Transverse colon (tissue), 4 donors: Measurements from ENCODE around the gene NLRP12. TPM values are rescaled to one million over a fixed set of nuclear protein-coding genes. Genes with fewer than 3 reads are reported as not detected.
A peak's percentile ranks its signal among the peaks of the same experiment; 100 is the strongest.

ENCODE experiments used
- DNase-seq: peaks from one replicate; pipeline ENCODE4 v3.0.0-alpha.2; 2019
- H3K27ac ChIP-seq, 4 donors: fragments of 200-600 bp; sonication (generic); 2 replicates each; pipeline ENCODE4 v1.5.1; 2016 to 2018; ENCODE audit warnings: inconsistent platforms in 4 of 4
- H3K27me3 ChIP-seq: fragments of 200-600 bp; sonication (generic); 2 replicates; pipeline ENCODE4 v1.5.1; 2017; ENCODE audit warnings: inconsistent platforms
- H3K36me3 ChIP-seq, 4 donors: fragments of 200-600 bp; sonication (generic); 2 replicates each; pipeline ENCODE4 v1.5.1; 2017 to 2019; ENCODE audit warnings: inconsistent platforms in 4 of 4
- H3K4me1 ChIP-seq, 4 donors: fragments of 200-600 bp; sonication (generic); 2 replicates each; pipeline ENCODE4 v1.5.1; 2017 to 2020; ENCODE audit warnings: inconsistent platforms in 4 of 4
- H3K4me3 ChIP-seq, 4 donors: fragments of 200-600 bp; sonication (generic); 1 replicate in 1 of 4; 2 replicates in 3 of 4; pipeline versions ENCODE4 v1.5.1 to v1.6.1; 2017 to 2019; ENCODE audit warnings: inconsistent platforms in 4 of 4
- H3K9me3 ChIP-seq, 2 donors: fragments of 200-600 bp; sonication (generic); 2 replicates each; pipeline ENCODE4 v1.5.1; 2017 to 2019; ENCODE audit warnings: inconsistent platforms in 2 of 2
- CTCF ChIP-seq, 5 experiments: fragments of 200-600 bp in 3 of 5; fragments of 450-650 bp in 2 of 5; sonication (generic) in 3 of 5; IDR thresholded peaks; 1 replicate in 2 of 5; 2 replicates in 3 of 5; pipeline ENCODE4 v1.5.1; 2016 to 2017; ENCODE audit warnings: antibody characterized with exemption in 5 of 5, inconsistent platforms in 3 of 5, mild to moderate bottlenecking in 2 of 5, moderate library complexity in 1 of 5
- EP300 ChIP-seq: sonication (generic); formaldehyde crosslinking; IDR thresholded peaks from one replicate; pipeline ENCODE4 v1.6.1; 2017; ENCODE audit warnings: antibody characterized with exemption, low read depth
- POLR2A ChIP-seq: fragments of 450-650 bp; IDR thresholded peaks from one replicate; pipeline ENCODE4 v1.6.1; 2016; ENCODE audit warnings: antibody characterized with exemption, mild to moderate bottlenecking, moderate library complexity
- POLR2AphosphoS5 ChIP-seq, 3 donors: sonication (generic); formaldehyde crosslinking; IDR thresholded peaks; one replicate each; pipeline ENCODE4 v1.6.1; 2016; ENCODE audit warnings: antibody characterized with exemption in 3 of 3
- WGBS, 2 donors: methylation state at CpG; one replicate each; pipeline ENCODE4 v1.1.5; 2018; ENCODE audit warnings: low coverage in 1 of 2; 5-methylcytosine and 5-hydroxymethylcytosine counted together
- in situ Hi-C, 4 donors: fragments of 200-750 bp; cut with MboI; loops; one replicate each; pipeline versions ENCODE4 v1.15.0 to v1.15.1; 2017; ENCODE audit warnings: low sequenced_read_pairs in 3 of 4, low pct_ligation_motif_present in 1 of 4, low pct_unique_long_range_greater_than_20kb in 1 of 4
- intact Hi-C: fragments of 100-400 bp; cut with DNase I; formaldehyde crosslinking; loops from one replicate; pipeline ENCODE4 v1.15.1; 2023; ENCODE audit warnings: low total_unique reads
- total RNA-seq, 4 donors: library from RNA; depleted of rRNA; stranded (reverse); fragments of >200 nt; gene quantifications; one replicate each; pipeline ENCODE4 v1.1.0, GENCODE V29; 2016

NLRP12 gene
- total RNA-seq, 4 donors from 2014 or later: 0.16 TPM; not detected in 3

- H3K36me3 ChIP-seq: no peaks in the 10 kb centered on the region
- H3K4me3 ChIP-seq: peak within 1 kb of the TSS; percentile 58 to 81 (median 72)
- WGBS, 2 donors: 9% methylated on average over 16 of the region's 37 CpGs; no CpG with 5 or more reads in 1 of the 2 donors
- no peaks in the 10 kb centered on the region for H3K27me3 ChIP-seq
- in situ Hi-C loops (no loop called here), intact Hi-C loops (no loop called here)
- DNase-seq: peak; percentile 100
- peak within 1 kb of the TSS; percentile 90 to 98 (median 97) for H3K27ac ChIP-seq
- TF ChIP-seq POLR2A (peak; percentile 91), POLR2AphosphoS5 (IDR thresholded peaks at IDR 0.05) (peak; percentile 95 to 98 (median 97)), CTCF (IDR thresholded peaks at IDR 0.05) (no peak), EP300 (peak; percentile 85)
- H3K9me3 ChIP-seq: no peaks in the 10 kb centered on the region
- peaks cover 31 to 69% (median 61%) of the 10 kb centered on the region in 4 donors for H3K4me1 ChIP-seq
Observed at GRCh38 chr19:53867225-53868090, 43.3 kb upstream of the NLRP12 start, which contains the start of gene MYADM. MYADM (plus strand) TSS chr19:53867883; CDS start chr19:53873530, 5,647 bp downstream.

GRCh38 chr19:53866865-53867224 is 42.7 kb upstream of the NLRP12 start:
- no peak for DNase-seq
- H3K4me1 ChIP-seq: peaks cover 26 to 63% (median 55%) of the 10 kb centered on the region in 4 donors
- intact Hi-C loops (no loop called here), in situ Hi-C loops (no loop called here)
- TF ChIP-seq POLR2AphosphoS5 (IDR thresholded peaks at IDR 0.05) (no peak), POLR2A (no peak), CTCF (IDR thresholded peaks at IDR 0.05) (no peak), EP300 (no peak)
- H3K27me3 ChIP-seq: no peaks in the 10 kb centered on the region
- H3K27ac ChIP-seq: peak overlapping the region; percentile 90 to 98 (median 97)
- H3K36me3 ChIP-seq: no peaks in the 10 kb centered on the region
- H3K4me3 ChIP-seq: peak overlapping the region; percentile 26 to 81 (median 64)
- 45% methylated on average over 14 of the region's 14 CpGs; no CpG with 5 or more reads in 1 of the 2 donors for WGBS, 2 donors
- no peaks in the 10 kb centered on the region for H3K9me3 ChIP-seq

- DNase-seq: peak; percentile 81
- Histone ChIP-seq H3K27ac (peak overlapping the region; percentile 90 to 98 (median 97)), H3K4me3 (peak overlapping the region; percentile 12 to 81 (median 64)), H3K36me3 (no peaks in the 10 kb centered on the region), H3K27me3 (no peaks in the 10 kb centered on the region), H3K9me3 (no peaks in the 10 kb centered on the region), H3K4me1 (peaks cover 26 to 62% (median 49%) of the 10 kb centered on the region in 4 donors)
- 2% methylated on average over 40 of the region's 50 CpGs; no CpG with 5 or more reads in 1 of the 2 donors for WGBS, 2 donors
- intact Hi-C loops (no loop called here), in situ Hi-C loops (no loop called here)
- TF ChIP-seq EP300 (no peak), CTCF (IDR thresholded peaks at IDR 0.05) (no peak), POLR2AphosphoS5 (IDR thresholded peaks at IDR 0.05) (peak; percentile 49 to 77 (median 60)), POLR2A (peak; percentile 53)
Observed at GRCh38 chr19:53865918-53866864, 42.1 kb upstream of the NLRP12 start.
